Effector CD4-positive, alpha-beta T cell (primary cell): Measurements from ENCODE around the gene CRYBB2.
"Not testable (repeated sequence)": the region's sequence is repeated elsewhere in the genome, so short reads cannot be mapped to it uniquely, and the experiment has no call there.

Experiments used
- DNase-seq: peaks from one replicate; pipeline ENCODE4 v3.0.0-alpha.2; 2020

CRYBB2 gene

GRCh38 chr22:25199731-25200520 is 19.5 kb upstream of the CRYBB2 start, which contains the start of gene CRYBB3:
Gene CRYBB3, plus strand, starts transcription at chr22:25199858. Its CDS starts 1,539 bp downstream, at chr22:25201397.
- DNase-seq, result no peak

DNA sequence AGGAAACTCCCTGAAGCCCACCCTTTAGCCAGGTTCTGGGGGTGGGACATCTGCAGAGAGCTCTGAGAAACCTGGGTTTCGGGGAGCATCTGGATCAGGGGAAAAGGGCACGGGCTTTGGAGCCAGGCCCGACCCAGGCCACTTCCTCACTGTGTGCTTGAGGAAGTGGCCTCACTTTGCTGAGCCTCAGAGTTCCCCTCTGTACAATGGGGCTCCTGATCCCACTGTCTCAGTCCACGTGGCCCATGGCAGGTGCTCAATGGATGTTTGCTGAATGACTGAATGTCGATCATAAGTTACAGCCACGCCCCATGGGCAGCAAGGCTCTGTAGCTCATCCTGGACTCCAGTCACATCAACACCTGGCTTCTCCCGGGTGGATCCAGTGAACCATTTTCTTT is 18.5 kb upstream of the CRYBB2 start:
- DNase-seq, result no peak

DNA sequence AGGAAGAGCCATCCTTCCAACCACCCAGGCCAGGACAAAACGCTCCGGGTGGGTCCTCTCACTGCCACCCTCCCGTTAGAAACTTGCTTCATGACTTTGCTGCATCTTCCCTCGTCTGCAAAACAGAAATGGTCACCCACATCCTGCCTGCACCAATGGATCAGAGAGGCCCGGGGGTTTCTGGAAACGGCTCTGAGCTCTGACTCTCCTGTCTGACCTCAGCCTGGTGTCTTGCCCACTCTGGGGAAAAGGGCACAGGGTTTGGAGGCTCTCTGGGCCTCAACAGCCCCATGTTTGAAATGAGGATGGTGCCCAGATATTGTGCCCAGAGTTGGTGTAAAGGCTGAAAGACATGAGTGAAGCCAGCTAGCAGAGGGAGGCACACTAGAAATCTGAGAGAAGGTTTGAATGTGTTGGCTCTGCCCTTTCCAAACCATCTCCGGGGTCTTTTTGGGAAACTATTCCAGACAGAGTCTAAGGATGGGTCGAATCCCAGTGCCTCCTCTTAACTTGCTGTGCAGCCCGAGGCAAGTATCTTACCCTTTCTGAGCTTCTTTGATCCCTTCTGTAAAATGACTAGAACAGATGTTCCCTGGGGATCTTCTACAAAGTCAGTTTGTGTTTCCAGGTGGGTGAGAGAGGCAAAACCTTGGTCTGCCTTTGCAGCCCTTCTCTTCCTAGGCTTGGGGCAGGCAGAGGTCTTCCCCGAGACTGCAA is 17.7 kb upstream of the CRYBB2 start:
- DNase-seq, result no peak

GRCh38 chr22:25202290-25202921 is 17.0 kb upstream of the CRYBB2 start:
- peak; percentile 27 for DNase-seq

- DNase-seq, result no peak
Measured at GRCh38 chr22:25203082-25203481, 16.4 kb upstream of the CRYBB2 start.

GRCh38 chr22:25204547-25204946 is 14.9 kb upstream of the CRYBB2 start:
- DNase-seq, result not testable (repeated sequence)

DNA sequence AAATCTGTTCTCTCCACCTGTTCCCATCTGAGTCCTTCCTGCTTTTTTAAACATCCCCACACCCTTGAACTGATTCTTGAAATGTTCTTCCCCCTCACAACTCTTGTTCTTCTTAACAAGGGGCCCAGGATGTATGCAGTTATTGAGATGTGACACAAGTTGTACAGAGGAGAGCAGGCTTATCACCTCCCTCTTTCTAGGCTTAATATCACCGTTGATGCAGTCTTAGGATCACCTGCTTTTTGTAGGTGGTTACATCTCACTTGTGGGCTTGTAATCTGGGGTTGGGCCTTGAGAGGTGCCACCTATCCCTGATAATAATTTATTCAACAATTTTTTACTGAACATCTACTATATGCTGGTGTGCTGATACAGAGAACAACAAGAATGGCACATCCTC is 13.6 kb upstream of the CRYBB2 start:
- no peak for DNase-seq

DNA sequence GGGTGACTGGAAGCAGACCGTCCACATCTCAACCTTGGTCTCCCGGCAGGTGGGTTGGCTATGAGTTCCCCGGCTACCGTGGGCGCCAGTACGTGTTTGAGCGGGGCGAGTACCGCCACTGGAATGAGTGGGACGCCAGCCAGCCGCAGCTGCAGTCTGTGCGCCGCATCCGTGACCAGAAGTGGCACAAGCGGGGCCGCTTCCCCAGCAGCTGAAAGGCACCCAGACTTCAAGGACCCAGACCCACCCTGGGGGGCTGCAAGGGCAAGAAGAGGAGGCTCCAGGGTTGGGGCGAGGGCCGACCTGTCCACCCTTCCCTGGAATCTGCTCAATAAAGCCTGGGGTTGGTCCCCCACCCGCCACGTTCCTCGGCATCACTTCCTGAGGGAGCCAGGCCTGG is 12.4 kb upstream of the CRYBB2 start:
- DNase-seq, result no peak

DNA sequence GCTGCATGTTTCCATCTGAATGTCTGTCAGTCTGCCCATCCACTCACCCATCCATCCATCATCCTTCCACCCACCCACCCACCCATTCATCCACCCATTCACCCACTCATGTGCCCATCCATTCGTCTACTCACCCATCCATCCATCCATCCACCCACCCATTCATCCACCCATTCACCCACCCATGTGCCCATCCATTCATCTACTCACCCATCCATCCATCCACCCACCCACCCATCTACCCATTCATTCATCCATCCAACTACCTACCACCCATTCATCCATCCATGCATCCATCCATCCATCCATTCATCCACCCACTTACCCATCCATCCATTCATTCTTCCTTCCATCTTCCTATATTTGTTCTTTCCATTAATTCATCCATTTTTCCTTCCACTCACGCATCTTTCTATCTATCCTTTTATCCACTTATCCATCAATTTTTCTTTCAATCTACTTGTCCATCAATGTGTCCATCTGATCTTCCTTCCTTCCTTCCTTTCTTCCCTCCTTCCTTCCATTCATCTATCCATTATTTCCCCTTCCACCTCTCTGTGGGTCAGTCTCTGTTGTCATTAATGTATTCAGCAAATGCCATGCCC is 11.8 kb upstream of the CRYBB2 start:
- no peak for DNase-seq

DNA sequence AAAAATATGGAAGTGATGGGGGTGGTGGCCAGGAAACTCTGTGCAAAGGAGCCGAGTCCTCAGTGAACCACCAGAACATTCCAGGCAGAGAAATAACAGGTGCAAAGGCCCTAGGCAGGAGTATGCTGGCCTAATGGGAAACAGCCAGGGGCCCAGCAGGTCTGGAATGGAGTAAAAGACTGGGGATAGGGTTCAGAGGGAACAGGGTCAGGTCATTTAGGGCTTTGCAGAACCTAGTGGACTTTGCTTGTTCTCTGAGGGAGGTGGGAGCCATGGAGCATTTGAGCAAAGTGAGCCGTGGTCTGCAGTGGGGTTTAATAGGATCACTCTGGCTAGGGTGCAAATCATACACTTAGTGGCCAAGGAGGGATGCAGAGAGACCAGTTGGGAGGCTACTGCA is 11.1 kb upstream of the CRYBB2 start:
- DNase-seq, result no peak

GRCh38 chr22:25208743-25209505 is 10.5 kb upstream of the CRYBB2 start:
- DNase-seq, result no peak

GRCh38 chr22:25210793-25211192 is 8.6 kb upstream of the CRYBB2 start:
- no peak for DNase-seq

- DNase-seq, result no peak
Measured at GRCh38 chr22:25212337-25212736, 7.1 kb upstream of the CRYBB2 start.

DNA sequence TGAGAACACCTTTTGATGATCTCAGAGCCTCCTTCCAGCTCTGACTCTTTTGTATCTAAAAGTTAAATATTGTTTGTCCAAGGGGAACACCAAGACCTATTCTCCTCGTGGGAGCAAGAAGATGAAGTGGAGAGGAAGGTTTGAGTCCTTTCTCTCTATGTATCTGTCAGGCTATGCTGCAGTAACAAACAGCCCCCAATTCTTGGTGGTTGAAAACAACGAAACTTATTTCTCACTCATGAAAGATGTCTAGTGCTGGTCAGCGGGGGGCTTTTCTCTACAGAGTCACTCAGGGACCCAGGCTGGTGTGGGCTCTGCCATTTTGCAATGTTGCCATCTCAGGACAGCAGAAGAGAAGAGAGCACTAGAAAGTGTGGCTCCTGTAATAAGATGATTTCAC is 6.2 kb upstream of the CRYBB2 start:
- no peak for DNase-seq

DNA sequence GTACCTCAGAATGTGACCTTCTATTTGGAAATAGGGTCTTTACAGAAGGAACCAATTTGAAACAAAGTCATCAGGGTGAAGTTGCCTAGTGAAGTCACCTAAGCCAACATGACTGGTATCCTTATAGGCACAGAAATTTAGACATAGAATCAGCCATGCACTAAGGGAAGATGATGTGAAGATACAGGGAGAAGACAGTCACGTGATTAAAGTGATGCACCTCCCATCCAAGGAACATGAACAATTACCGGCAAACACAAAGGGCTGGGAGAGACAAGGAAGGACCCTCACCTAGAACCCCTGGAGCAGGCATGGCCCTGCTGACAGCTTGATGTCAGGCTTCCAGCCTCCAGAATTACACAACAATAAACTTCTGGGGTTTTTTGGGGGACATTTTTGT is 3.2 kb upstream of the CRYBB2 start:
- no peak for DNase-seq

DNA sequence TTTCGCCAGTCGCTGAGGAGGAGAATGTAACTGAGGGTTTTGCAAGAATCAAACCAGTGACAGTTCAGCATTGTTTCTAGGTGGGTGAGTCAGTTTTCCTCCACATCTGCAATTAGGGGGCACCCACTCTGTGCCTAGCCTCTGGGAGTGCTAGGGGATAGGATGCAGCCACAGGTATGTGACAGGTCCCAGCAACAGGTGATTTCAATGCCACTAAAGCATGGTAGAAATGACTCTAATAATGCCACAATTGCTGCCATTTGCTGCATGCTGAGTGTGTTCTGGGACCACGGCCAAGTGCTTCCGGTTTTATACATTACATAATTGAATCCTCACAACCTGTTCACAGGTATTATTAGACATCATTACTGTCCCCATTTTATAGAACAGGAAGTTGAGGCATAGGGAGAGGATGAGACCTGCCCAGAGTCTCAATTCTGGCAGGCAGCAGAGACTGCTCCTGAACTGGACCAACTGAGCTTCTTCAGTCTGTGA is 556 bp downstream of the CRYBB2 start:
- no peak for DNase-seq

GRCh38 chr22:25221790-25222189 is 2.4 kb downstream of the CRYBB2 start:
- no peak for DNase-seq

- DNase-seq, result no peak
Measured at GRCh38 chr22:25223269-25223850, 3.9 kb downstream of the CRYBB2 start.

DNA sequence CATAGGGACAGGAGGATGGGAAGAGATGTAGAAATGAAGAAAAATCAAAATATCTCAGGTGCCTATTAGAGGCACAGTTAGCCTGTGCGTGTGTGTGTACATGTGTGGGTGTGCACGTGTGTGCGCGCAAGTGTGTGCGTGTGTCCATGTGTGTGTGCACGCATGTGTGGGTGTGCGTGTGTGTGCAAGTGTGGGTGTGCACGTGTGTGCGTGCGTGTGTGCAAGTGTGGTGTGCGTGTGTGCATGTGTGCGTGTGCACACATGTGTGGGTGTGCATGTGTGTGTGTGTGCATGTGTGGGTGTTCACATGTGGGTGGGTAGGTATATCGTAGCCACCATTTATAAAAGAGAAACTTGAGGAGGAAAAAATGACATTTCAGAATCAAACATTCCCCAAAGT is 9.4 kb downstream of the CRYBB2 start:
- no peak for DNase-seq

DNA sequence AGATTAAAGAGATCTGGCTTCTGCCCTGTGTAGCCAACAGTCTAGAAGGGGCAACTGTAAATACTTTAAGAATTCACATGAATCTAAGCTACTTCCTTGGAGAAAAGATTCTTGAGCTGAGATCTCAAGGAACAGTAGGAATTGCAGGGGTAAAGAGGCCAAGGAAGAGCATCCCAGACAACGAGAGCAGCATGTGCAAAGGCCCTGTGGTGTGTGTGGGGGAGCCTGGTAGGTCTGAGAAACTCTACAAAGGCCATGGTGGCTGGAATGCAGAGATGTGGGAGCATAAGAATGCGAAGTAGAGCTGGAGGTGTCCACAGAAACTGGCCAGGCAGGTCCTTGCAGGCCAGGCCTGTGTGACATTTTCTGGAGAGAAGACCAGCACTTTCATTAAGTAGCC is 11.3 kb downstream of the CRYBB2 start:
- not testable (repeated sequence) for DNase-seq

GRCh38 chr22:25232301-25232700 is 12.9 kb downstream of the CRYBB2 start:
- no peak for DNase-seq

GRCh38 chr22:25233706-25234105 is 14.3 kb downstream of the CRYBB2 start:
- not testable (repeated sequence) for DNase-seq
